Muscle layer of duodenum (tissue), 2 donors: ENCODE measurements around the gene DPH6.
"Not testable (repeated sequence)": the region's sequence is repeated elsewhere in the genome, so short reads cannot be mapped to it uniquely, and the experiment has no call there.

Experiments used
- H3K27ac ChIP-seq: one replicate; pipeline ENCODE4 v1.7.0; 2013; ENCODE audit warnings: mild to moderate bottlenecking, low read length
- H3K27me3 ChIP-seq: one replicate; pipeline ENCODE4 v1.7.0; 2013; ENCODE audit warnings: low read depth, mild to moderate bottlenecking, control low read depth, low read length
- H3K36me3 ChIP-seq, 2 donors: one replicate each; pipeline ENCODE4 v1.7.0; 2013; ENCODE audit warnings: low read length in 2 of 2, control low read depth in 1 of 2, mild to moderate bottlenecking in 1 of 2; ENCODE audit not compliant: insufficient read depth in 2 of 2, control insufficient read depth in 1 of 2
- H3K4me1 ChIP-seq, 2 donors: one replicate each; pipeline ENCODE4 v1.7.0; 2013; ENCODE audit warnings: low read length in 2 of 2, mild to moderate bottlenecking in 2 of 2, control low read depth in 1 of 2, moderate library complexity in 1 of 2; ENCODE audit not compliant: insufficient read depth in 2 of 2, control insufficient read depth in 1 of 2
- H3K4me3 ChIP-seq, 2 donors: one replicate each; pipeline ENCODE4 v1.7.0; 2013; ENCODE audit warnings: low read length in 2 of 2, low read depth in 1 of 2, mild to moderate bottlenecking in 1 of 2
- H3K9me3 ChIP-seq, 2 donors: one replicate each; pipeline ENCODE4 v1.7.0; 2013; ENCODE audit warnings: low read length in 2 of 2, control low read depth in 1 of 2, mild to moderate bottlenecking in 1 of 2; ENCODE audit not compliant: control insufficient read depth in 1 of 2
- donor health status: healthy.

DPH6 gene

GRCh38 chr15:35455201-35455600 lies 90.8 kb downstream of the DPH6 start:
- H3K36me3 ChIP-seq = no peaks in the 10 kb centered on the region
- H3K4me1 ChIP-seq = no peaks in the 10 kb centered on the region
- H3K4me3 ChIP-seq = no peak overlapping the region
- H3K27ac ChIP-seq = no peak overlapping the region
- no peaks in the 10 kb centered on the region for H3K9me3 ChIP-seq
- no peaks in the 10 kb centered on the region for H3K27me3 ChIP-seq

- Histone ChIP-seq H3K36me3 (peaks cover 0 to 4% of the 10 kb centered on the region in 2 donors), H3K27me3 (no peaks in the 10 kb centered on the region), H3K27ac (no peak overlapping the region), H3K4me1 (no peaks in the 10 kb centered on the region), H3K4me3 (no peak overlapping the region), H3K9me3 (no peaks in the 10 kb centered on the region)
Measured at GRCh38 chr15:35450492-35450891, 95.5 kb downstream of the DPH6 start.

GRCh38 chr15:35448294-35448693 lies 97.7 kb downstream of the DPH6 start:
- no peaks in the 10 kb centered on the region for H3K4me1 ChIP-seq
- H3K36me3 ChIP-seq = peaks cover 0 to 4% of the 10 kb centered on the region in 2 donors
- no peaks in the 10 kb centered on the region for H3K27me3 ChIP-seq
- H3K27ac ChIP-seq = no peak overlapping the region
- H3K4me3 ChIP-seq = no peak overlapping the region
- H3K9me3 ChIP-seq = no peaks in the 10 kb centered on the region

GRCh38 chr15:35445891-35446290 lies 100.1 kb downstream of the DPH6 start:
- H3K9me3 ChIP-seq = no peaks in the 10 kb centered on the region
- H3K36me3 ChIP-seq = peaks cover 0 to 4% of the 10 kb centered on the region in 2 donors
- no peaks in the 10 kb centered on the region for H3K27me3 ChIP-seq
- no peak overlapping the region for H3K4me3 ChIP-seq
- no peaks in the 10 kb centered on the region for H3K4me1 ChIP-seq
- no peak overlapping the region for H3K27ac ChIP-seq

- H3K27me3 ChIP-seq = no peaks in the 10 kb centered on the region
- H3K9me3 ChIP-seq = no peaks in the 10 kb centered on the region
- H3K36me3 ChIP-seq = peaks cover 0 to 4% of the 10 kb centered on the region in 2 donors
- no peak overlapping the region for H3K27ac ChIP-seq
- no peak overlapping the region for H3K4me3 ChIP-seq
- no peaks in the 10 kb centered on the region for H3K4me1 ChIP-seq
Measured at GRCh38 chr15:35444557-35445204, 101.3 kb downstream of the DPH6 start.

GRCh38 chr15:35443376-35443775 lies 102.6 kb downstream of the DPH6 start:
- Histone ChIP-seq H3K36me3 (no peaks in the 10 kb centered on the region), H3K4me3 (no peak overlapping the region), H3K4me1 (peaks cover 0 to 5% of the 10 kb centered on the region in 2 donors), H3K9me3 (no peaks in the 10 kb centered on the region), H3K27me3 (no peaks in the 10 kb centered on the region), H3K27ac (no peak overlapping the region)

- Histone ChIP-seq H3K9me3 (no peaks in the 10 kb centered on the region), H3K27me3 (no peaks in the 10 kb centered on the region), H3K36me3 (no peaks in the 10 kb centered on the region), H3K4me1 (peaks cover 0 to 5% of the 10 kb centered on the region in 2 donors), H3K4me3 (no peak overlapping the region), H3K27ac (no peak overlapping the region)
Measured at GRCh38 chr15:35442742-35443141, 103.2 kb downstream of the DPH6 start.

GRCh38 chr15:35441279-35441678 lies 104.7 kb downstream of the DPH6 start:
- H3K27ac ChIP-seq, H3K27me3 ChIP-seq, H3K4me3 ChIP-seq, H3K4me1 ChIP-seq, H3K9me3 ChIP-seq, H3K36me3 ChIP-seq: not testable (repeated sequence)

- peaks cover 0 to 5% of the 10 kb centered on the region in 2 donors for H3K4me1 ChIP-seq
- H3K4me3 ChIP-seq = no peak overlapping the region
- H3K36me3 ChIP-seq = no peaks in the 10 kb centered on the region
- no peaks in the 10 kb centered on the region for H3K9me3 ChIP-seq
- H3K27ac ChIP-seq = no peak overlapping the region
- no peaks in the 10 kb centered on the region for H3K27me3 ChIP-seq
Measured at GRCh38 chr15:35440265-35440664, 105.7 kb downstream of the DPH6 start.

GRCh38 chr15:35439291-35439690 lies 106.7 kb downstream of the DPH6 start:
- Histone ChIP-seq H3K4me1 (peaks cover 0 to 5% of the 10 kb centered on the region in 2 donors), H3K27me3 (no peaks in the 10 kb centered on the region), H3K27ac (no peak overlapping the region), H3K4me3 (no peak overlapping the region), H3K36me3 (no peaks in the 10 kb centered on the region), H3K9me3 (no peaks in the 10 kb centered on the region)

GRCh38 chr15:35437157-35437556 lies 108.8 kb downstream of the DPH6 start:
- Histone ChIP-seq H3K4me1 (peaks cover 0 to 5% of the 10 kb centered on the region in 2 donors), H3K27ac (no peak overlapping the region), H3K4me3 (no peak overlapping the region), H3K9me3 (no peaks in the 10 kb centered on the region), H3K36me3 (no peaks in the 10 kb centered on the region), H3K27me3 (no peaks in the 10 kb centered on the region)

GRCh38 chr15:35436422-35436821 lies 109.5 kb downstream of the DPH6 start:
- H3K9me3 ChIP-seq = no peaks in the 10 kb centered on the region
- H3K36me3 ChIP-seq = no peaks in the 10 kb centered on the region
- H3K27me3 ChIP-seq = no peaks in the 10 kb centered on the region
- H3K4me1 ChIP-seq = peaks cover 0 to 5% of the 10 kb centered on the region in 2 donors
- H3K4me3 ChIP-seq = no peak overlapping the region
- H3K27ac ChIP-seq = no peak overlapping the region
